Liver (tissue), 9 donors: Measurements from ENCODE around the gene GNA15. TPM values are rescaled to one million over a fixed set of nuclear protein-coding genes. Genes with fewer than 3 reads are reported as not detected.

ENCODE experiments used
- DNase-seq: peaks from one replicate; pipeline ENCODE4 v3.0.0-alpha.2; 2017; ENCODE audit warnings: low spot score
- H3K27ac ChIP-seq, 2 donors: one replicate each; pipeline ENCODE4 v1.7.0; 2013; ENCODE audit warnings: inconsistent platforms in 2 of 2, low read length in 2 of 2, control low read depth in 1 of 2, low read depth in 1 of 2, mild to moderate bottlenecking in 1 of 2
- H3K27me3 ChIP-seq, 4 donors: one replicate each; pipeline versions ENCODE4 v1.6.1 to v1.7.0; 2013; ENCODE audit warnings: low read length in 3 of 4, inconsistent platforms in 1 of 4, mild to moderate bottlenecking in 1 of 4, moderate library complexity in 1 of 4; ENCODE audit not compliant: control insufficient read depth in 4 of 4, insufficient read depth in 4 of 4
- H3K36me3 ChIP-seq, 4 donors: one replicate each; pipeline versions ENCODE4 v1.6.1 to v1.7.0; 2013; ENCODE audit warnings: low read length in 3 of 4, mild to moderate bottlenecking in 3 of 4, low read depth in 1 of 4, moderate library complexity in 1 of 4; ENCODE audit not compliant: control insufficient read depth in 4 of 4, insufficient read depth in 3 of 4
- H3K4me1 ChIP-seq, 4 donors: one replicate each; pipeline versions ENCODE4 v1.6.1 to v1.7.0; 2013; ENCODE audit warnings: low read length in 3 of 4, mild to moderate bottlenecking in 3 of 4, moderate library complexity in 1 of 4; ENCODE audit not compliant: control insufficient read depth in 4 of 4, insufficient read depth in 4 of 4
- H3K4me3 ChIP-seq, 3 donors: one replicate each; pipeline versions ENCODE4 v1.6.1 to v1.7.0; 2013; ENCODE audit warnings: low read length in 3 of 3, control low read depth in 1 of 3, low read depth in 1 of 3, mild to moderate bottlenecking in 1 of 3
- H3K9ac ChIP-seq, 2 donors: one replicate each; pipeline ENCODE4 v1.7.0; 2013; ENCODE audit warnings: low read length in 2 of 2, mild to moderate bottlenecking in 2 of 2, moderate library complexity in 2 of 2, control low read depth in 1 of 2, low read depth in 1 of 2
- H3K9me3 ChIP-seq, 4 donors: one replicate each; pipeline versions ENCODE4 v1.6.1 to v1.7.0; 2013; ENCODE audit warnings: low read length in 3 of 4; ENCODE audit not compliant: control insufficient read depth in 4 of 4
- ATF3 ChIP-seq: IDR thresholded peaks from 2 replicates; pipeline ENCODE4 v1.6.1; 2016; ENCODE audit warnings: antibody characterized with exemption
- FOXA1 ChIP-seq: IDR thresholded peaks from 2 replicates; pipeline ENCODE4 v1.6.1; 2016; ENCODE audit warnings: antibody characterized with exemption
- FOXA2 ChIP-seq: IDR thresholded peaks from 2 replicates; pipeline ENCODE4 v1.6.1; 2016; ENCODE audit warnings: antibody characterized with exemption
- GABPA ChIP-seq, 2 donors: IDR thresholded peaks in 1 of 2; conservative IDR thresholded peaks in 1 of 2; 2 replicates each; pipeline ENCODE4 v1.6.1; 2016; ENCODE audit warnings: antibody characterized with exemption in 2 of 2, mild to moderate bottlenecking in 1 of 2, moderate library complexity in 1 of 2
- JUND ChIP-seq, 2 donors: IDR thresholded peaks; 2 replicates each; pipeline ENCODE4 v1.6.1; 2016; ENCODE audit warnings: antibody characterized with exemption in 2 of 2
- MAX ChIP-seq: IDR thresholded peaks from 2 replicates; pipeline ENCODE4 v1.6.1; 2016; ENCODE audit warnings: antibody characterized with exemption
- RAD21 ChIP-seq, 2 donors: IDR thresholded peaks; 2 replicates each; pipeline ENCODE4 v1.6.1; 2016; ENCODE audit warnings: antibody characterized with exemption in 2 of 2, mild to moderate bottlenecking in 2 of 2
- RXRA ChIP-seq, 2 donors: IDR thresholded peaks; 2 replicates each; pipeline ENCODE4 v1.6.1; 2017 to 2018; ENCODE audit warnings: antibody characterized with exemption in 2 of 2, mild to moderate bottlenecking in 1 of 2
- SP1 ChIP-seq: IDR thresholded peaks from 2 replicates; pipeline ENCODE4 v1.6.1; 2018; ENCODE audit warnings: antibody characterized with exemption, mild to moderate bottlenecking
- TAF1 ChIP-seq: conservative IDR thresholded peaks from 2 replicates; pipeline ENCODE4 v1.6.1; 2016; ENCODE audit warnings: antibody characterized with exemption, mild to moderate bottlenecking
- ZBTB33 ChIP-seq: IDR thresholded peaks from 2 replicates; pipeline ENCODE4 v1.6.1; 2016; ENCODE audit warnings: antibody characterized with exemption
- WGBS: extraction: QIAGEN DNeasy Blood & Tissue Kit; methylation state at CpG from one replicate; pipeline ENCODE4 v1.1.7; 2013; 5-methylcytosine and 5-hydroxymethylcytosine counted together
- polyA plus RNA-seq, 2 donors: library from polyadenylated mRNA; stranded (reverse) in 1 of 2; unstranded in 1 of 2; fragments of 200-250 nt in 1 of 2; fragments of >200 nt in 1 of 2; fragmentation: Nextera tagmentation in 1 of 2; extraction: Ambion mirVana in 1 of 2; gene quantifications; one replicate each; pipeline versions ENCODE4 v1.2.1 to v1.2.3, GENCODE V29; 2013 to 2015
- total RNA-seq, 2 donors: library from RNA; depleted of rRNA; stranded (reverse); fragments of >200 nt; gene quantifications; one replicate each; pipeline ENCODE4 v1.2.3, GENCODE V29; 2014
- donor health status: healthy.
- donor health status: healthy.
- donor health status: healthy.
- donor health status: healthy.
- donor health status: healthy.

Gene GNA15
- total and polyA plus RNA-seq, 4 donors = 0.11 to 10.4 (median 1.4) TPM

- 61% methylated on average over 6 of the region's 6 CpGs for WGBS
- peak overlapping the region; percentile 64 to 76 for H3K27ac ChIP-seq
- H3K4me1 ChIP-seq = no peaks in the 10 kb centered on the region
- no peaks in the 10 kb centered on the region for H3K27me3 ChIP-seq
- no peak overlapping the region for H3K9ac ChIP-seq
- H3K4me3 ChIP-seq = no peak overlapping the region
- no peaks in the 10 kb centered on the region for H3K36me3 ChIP-seq
- TF ChIP-seq FOXA1 = no peak
- TF ChIP-seq ZBTB33 = no peak
- peak; percentile 1 for TF ChIP-seq MAX
- TF ChIP-seq SP1 = no peak
- H3K9me3 ChIP-seq = no peaks in the 10 kb centered on the region
- no peak for DNase-seq
Measured at GRCh38 chr19:3142292-3142670, 6.4 kb downstream of the GNA15 start.

- H3K9ac ChIP-seq = no peak overlapping the region
- no peak for DNase-seq
- peak overlapping the region in 1 of 2 donors; percentile 64 for H3K27ac ChIP-seq
- WGBS = 56% methylated on average over 11 of the region's 11 CpGs
- no peaks in the 10 kb centered on the region for H3K9me3 ChIP-seq
- H3K36me3 ChIP-seq = no peaks in the 10 kb centered on the region
- H3K4me3 ChIP-seq = no peak overlapping the region
- H3K4me1 ChIP-seq = no peaks in the 10 kb centered on the region
- TF ChIP-seq RAD21 (IDR thresholded peaks at IDR 0.05) = no peak
- no peaks in the 10 kb centered on the region for H3K27me3 ChIP-seq
Measured at GRCh38 chr19:3142781-3143337, 7.0 kb downstream of the GNA15 start.

- H3K9ac ChIP-seq = no peak overlapping the region
- no peak for DNase-seq
- no peak overlapping the region for H3K4me3 ChIP-seq
- H3K27me3 ChIP-seq = no peaks in the 10 kb centered on the region
- no peak overlapping the region for H3K27ac ChIP-seq
- TF ChIP-seq ATF3 (no peak), MAX (no peak), JUND (IDR thresholded peaks at IDR 0.05) (no peak), TAF1 (no peak), GABPA (IDR thresholded peaks at IDR 0.05 in 1 of 2, conservative IDR thresholded peaks at IDR 0.05 in 1 of 2) (no peak), FOXA2 (no peak), RXRA (IDR thresholded peaks at IDR 0.05) (no peak)
- WGBS = 67% methylated on average over 20 of the region's 20 CpGs
- H3K9me3 ChIP-seq = no peaks in the 10 kb centered on the region
- H3K4me1 ChIP-seq = no peaks in the 10 kb centered on the region
- no peaks in the 10 kb centered on the region for H3K36me3 ChIP-seq
Measured at GRCh38 chr19:3145909-3146676, 10.3 kb downstream of the GNA15 start.
